GM13977 (cell line): Measurements from ENCODE around the gene OR2J2.
"Not testable (repeated sequence)": the region's sequence is repeated elsewhere in the genome, so short reads cannot be mapped to it uniquely, and the experiment has no call there.

Experiments
- DNase-seq: peaks from one replicate; pipeline ENCODE4 v3.0.0; 2012; ENCODE audit warnings: low spot score
- CTCF ChIP-seq: IDR thresholded peaks from 2 replicates; pipeline ENCODE4 v1.5.1; 2012; ENCODE audit warnings: mild to moderate bottlenecking, control low read depth; ENCODE audit not compliant: insufficient read depth; ENCODE audit errors: extremely low read depth, missing control alignments
- in situ Hi-C: fragments of 300-500 bp; cut with MboI; formaldehyde crosslinking; loops from one replicate; pipeline ENCODE4 v1.12.0; 2022; ENCODE audit warnings: low sequenced_read_pairs, low pct_unique_long_range_greater_than_20kb, mixed read lengths, inconsistent platforms; ENCODE audit not compliant: unreplicated experiment

The OR2J2 gene

GRCh38 chr6:29170607-29171006, at the start of gene OR2J2:
TSS of gene OR2J2 (plus strand) at chr6:29170907. CDS start at chr6:29173636, 2,729 bp downstream.
- DNase-seq, in situ Hi-C loops: not testable (repeated sequence)

GRCh38 chr6:29129326-29130012, 41.2 kb upstream of the OR2J2 start:
- in situ Hi-C loops = no loop called here
- no peak for TF ChIP-seq CTCF
- DNase-seq = no peak

GRCh38 chr6:29130644-29131043, 40.1 kb upstream of the OR2J2 start:
- in situ Hi-C loops = no loop called here
- TF ChIP-seq CTCF = no peak
- DNase-seq = no peak

GRCh38 chr6:29131691-29132090, 39.0 kb upstream of the OR2J2 start:
- DNase-seq = no peak
- in situ Hi-C loops = no loop called here
- no peak for TF ChIP-seq CTCF

- no peak for TF ChIP-seq CTCF
- no peak for DNase-seq
- in situ Hi-C loops = no loop called here
Observed at GRCh38 chr6:29137724-29138123, 33.0 kb upstream of the OR2J2 start.

GRCh38 chr6:29141606-29142005, 29.1 kb upstream of the OR2J2 start:
- in situ Hi-C loops = no loop called here
- no peak for DNase-seq
- TF ChIP-seq CTCF = no peak

- no peak for DNase-seq
- TF ChIP-seq CTCF = no peak
- in situ Hi-C loops = no loop called here
Observed at GRCh38 chr6:29142309-29142708, 28.4 kb upstream of the OR2J2 start.
